Ovary (tissue), 9 donors: ENCODE measurements around the gene HS1BP3. TPM values are rescaled to one million over a fixed set of nuclear protein-coding genes. Genes with fewer than 3 reads are reported as not detected.
A peak's percentile ranks its signal among the peaks of the same experiment; 100 is the strongest.

Source experiments
- DNase-seq, 5 donors: peaks; one replicate each; pipeline ENCODE4 v3.0.0-alpha.2; 2019 to 2020
- H3K27ac ChIP-seq, 2 donors: fragments of 200-600 bp; one replicate each; pipeline versions ENCODE4 v1.5.1 to v1.8.0; 2019 to 2022
- H3K27me3 ChIP-seq: fragments of 200-600 bp; one replicate; pipeline ENCODE4 v1.8.0; 2022
- H3K36me3 ChIP-seq: fragments of 200-600 bp; sonication (generic); one replicate; pipeline ENCODE4 v1.5.1; 2019
- H3K4me1 ChIP-seq: one replicate; pipeline ENCODE4 v1.8.1; 2013; ENCODE audit warnings: mild to moderate bottlenecking, moderate library complexity; ENCODE audit not compliant: insufficient read depth
- H3K4me3 ChIP-seq: fragments of 200-600 bp; sonication (generic); one replicate; pipeline ENCODE4 v1.5.1; 2017
- H3K9me3 ChIP-seq, 2 donors: fragments of 200-600 bp in 1 of 2; sonication (generic) in 1 of 2; one replicate each; pipeline versions ENCODE4 v1.5.1 to v1.8.1; 2013 to 2019; ENCODE audit warnings: mild to moderate bottlenecking in 1 of 2, moderate library complexity in 1 of 2
- EP300 ChIP-seq: sonication (generic); formaldehyde crosslinking; IDR thresholded peaks from one replicate; pipeline ENCODE4 v1.6.1; 2017; ENCODE audit warnings: antibody characterized with exemption
- POLR2A ChIP-seq: fragments of 450-650 bp; IDR thresholded peaks from one replicate; pipeline ENCODE4 v1.6.1; 2017; ENCODE audit warnings: antibody characterized with exemption, mild to moderate bottlenecking, moderate library complexity
- WGBS, 3 donors: extraction: QIAGEN DNeasy Blood & Tissue Kit in 1 of 3; methylation state at CpG; one replicate each; pipeline versions ENCODE4 v1.1.5 to v1.1.7; 2013 to 2017; 5-methylcytosine and 5-hydroxymethylcytosine counted together
- intact Hi-C, 4 donors: fragments of 100-400 bp; cut with DNase I; formaldehyde crosslinking; loops; one replicate each; pipeline versions ENCODE4 v1.11.0 to v1.15.1; 2022 to 2023
- polyA plus RNA-seq, 2 donors: library from polyadenylated mRNA; stranded (reverse); fragments of 200-250 nt in 1 of 2; fragments of 350-450 nt in 1 of 2; fragmentation: Illumina TruSeq in 1 of 2; extraction: RNeasy Lipid Tissue Mini Kit (QIAGEN cat#74804) in 1 of 2; gene quantifications; one replicate each; pipeline ENCODE4 v1.2.3, GENCODE V29; 2013 to 2014
- total RNA-seq, 7 donors: library from RNA; depleted of rRNA in 2 of 7; stranded (reverse); fragments of >200 nt in 2 of 7; fragmentation: NEBNext Ultra II Directional in 3 of 7; extraction: Animal tissue kit (Norgen Biotek cat#: 25700) in 3 of 7; gene quantifications; one replicate each; pipeline versions ENCODE4 v1.1.0 to v1.2.4, GENCODE V29; 2016 to 2023
- TF ChIP-seq, protein P1 (sequence below), 3 donors: fragments of 450-650 bp in 2 of 3; fragments of 200-600 bp in 1 of 3; IDR thresholded peaks; one replicate each; pipeline versions ENCODE4 v1.5.1 to v1.8.0; 2016 to 2022; ENCODE audit warnings: antibody characterized with exemption in 3 of 3, mild to moderate bottlenecking in 1 of 3
- donor health status: DM: no; HTN: no; CAD: no; lungs with moderate emphysema.
- donor health status: DM: no; HTN: no; CAD: no.
- donor health status: Bipolar disorder and iron deficiency.
- donor health status: DM: yes; HTN: yes; CAD: no.
- donor health status: DM: no; HTN: no; CAD: no.
- donor health status: DM: yes; HTN: yes; CAD: no.

HS1BP3 gene
- total and polyA plus RNA-seq, 9 donors, result 12.0 to 24.4 (median 22.2) TPM

DNA sequence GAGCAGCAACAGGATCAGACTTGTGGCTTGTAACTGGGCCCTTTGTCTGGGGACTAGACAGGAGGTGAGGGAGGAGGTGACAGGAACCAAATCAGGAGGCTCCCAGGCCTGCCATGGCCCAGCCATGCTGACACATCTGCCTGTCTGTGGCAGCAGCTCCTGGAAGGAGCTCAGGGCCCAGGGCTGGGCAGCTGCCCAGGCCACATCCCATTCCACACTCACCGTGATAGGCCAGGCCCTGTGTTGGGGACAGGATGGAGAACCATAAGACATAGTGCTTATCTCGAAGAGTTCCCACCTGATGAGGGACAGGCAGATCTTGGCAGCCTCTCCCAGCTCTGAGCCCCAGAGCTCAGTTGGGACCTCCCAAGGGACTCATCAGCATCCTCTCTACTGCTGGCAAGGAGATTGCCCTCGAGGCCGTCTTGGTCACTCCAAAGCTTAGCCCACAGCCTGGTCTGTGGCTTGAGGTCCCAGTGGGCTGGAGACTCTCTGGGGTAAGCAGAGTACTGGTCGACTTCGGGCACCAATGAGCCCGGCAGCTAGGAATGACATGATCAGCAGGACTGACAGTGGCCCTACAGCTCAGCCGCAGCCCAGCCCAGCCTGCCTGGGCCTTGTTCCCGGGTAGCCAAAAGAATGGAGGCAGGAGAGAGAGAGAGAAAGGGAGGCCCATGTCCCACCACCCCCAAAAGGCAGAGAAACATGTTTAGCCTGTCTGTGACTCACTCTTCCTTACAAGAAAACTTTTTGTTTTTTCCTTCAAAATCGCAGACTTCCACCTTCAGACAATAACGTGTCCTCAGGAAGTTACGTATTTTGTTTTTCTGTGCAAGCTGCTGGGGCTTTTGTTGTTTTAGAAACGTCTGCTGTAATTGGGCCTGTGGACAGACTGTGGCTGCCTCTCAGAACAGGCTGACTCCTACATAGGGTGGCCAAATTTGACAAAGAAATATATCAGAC, 82.1 kb downstream of the HS1BP3 start:
- Histone ChIP-seq H3K9me3 (no peaks in the 10 kb centered on the region), H3K36me3 (no peaks in the 10 kb centered on the region), H3K4me1 (peaks cover 6% of the 10 kb centered on the region), H3K27ac (peak overlapping the region in 1 of 2 donors; percentile 21), H3K4me3 (no peak overlapping the region), H3K27me3 (no peaks in the 10 kb centered on the region)
- intact Hi-C loops, result no loop called here
- DNase-seq, result peak in 1 of 5 donors; percentile 28
- TF ChIP-seq POLR2A (no peak), EP300 (no peak)
- TF ChIP-seq, protein P1, sequence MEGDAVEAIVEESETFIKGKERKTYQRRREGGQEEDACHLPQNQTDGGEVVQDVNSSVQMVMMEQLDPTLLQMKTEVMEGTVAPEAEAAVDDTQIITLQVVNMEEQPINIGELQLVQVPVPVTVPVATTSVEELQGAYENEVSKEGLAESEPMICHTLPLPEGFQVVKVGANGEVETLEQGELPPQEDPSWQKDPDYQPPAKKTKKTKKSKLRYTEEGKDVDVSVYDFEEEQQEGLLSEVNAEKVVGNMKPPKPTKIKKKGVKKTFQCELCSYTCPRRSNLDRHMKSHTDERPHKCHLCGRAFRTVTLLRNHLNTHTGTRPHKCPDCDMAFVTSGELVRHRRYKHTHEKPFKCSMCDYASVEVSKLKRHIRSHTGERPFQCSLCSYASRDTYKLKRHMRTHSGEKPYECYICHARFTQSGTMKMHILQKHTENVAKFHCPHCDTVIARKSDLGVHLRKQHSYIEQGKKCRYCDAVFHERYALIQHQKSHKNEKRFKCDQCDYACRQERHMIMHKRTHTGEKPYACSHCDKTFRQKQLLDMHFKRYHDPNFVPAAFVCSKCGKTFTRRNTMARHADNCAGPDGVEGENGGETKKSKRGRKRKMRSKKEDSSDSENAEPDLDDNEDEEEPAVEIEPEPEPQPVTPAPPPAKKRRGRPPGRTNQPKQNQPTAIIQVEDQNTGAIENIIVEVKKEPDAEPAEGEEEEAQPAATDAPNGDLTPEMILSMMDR (IDR thresholded peaks at IDR 0.05), result no peak
- WGBS, 3 donors, result 62 to 79% (median 69%) methylated on average over 13 of the region's 13 CpGs

- Histone ChIP-seq H3K27me3 (no peaks in the 10 kb centered on the region), H3K36me3 (no peaks in the 10 kb centered on the region), H3K27ac (no peak overlapping the region), H3K4me3 (no peak overlapping the region), H3K4me1 (no peaks in the 10 kb centered on the region), H3K9me3 (no peaks in the 10 kb centered on the region)
- no peak for DNase-seq
- intact Hi-C loops, result no loop called here
- 73 to 75% (median 74%) methylated on average over 2 of the region's 2 CpGs for WGBS, 3 donors
- TF ChIP-seq EP300, result no peak
- TF ChIP-seq POLR2A, result no peak
- TF ChIP-seq, protein P1 (IDR thresholded peaks at IDR 0.05), result no peak
These were observed 83.0 kb downstream of the HS1BP3 start for GRCh38 chr2:20567926-20568179.

Other genes with a start within 250 kb of the HS1BP3 start
- gene RHOB, start 204.0 kb downstream of the HS1BP3 start, total RNA-seq, result 1,000 to 10,000 TPM in 2 of 7 donors, 100 to 1,000 TPM in 5; 315 to 1,363 (median 467) TPM
- gene RHOB, start 204.0 kb downstream of the HS1BP3 start, polyA plus RNA-seq, result 100 to 1,000 TPM; 200 to 275 TPM
- gene GDF7, start 16.0 kb upstream of the HS1BP3 start, total RNA-seq, result 1 to 10 TPM in 1 of 7 donors, under 1 TPM in 6; 0.11 to 1.7 (median 0.48) TPM
- under 1 TPM; 0.21 to 0.83 TPM for gene GDF7, start 16.0 kb upstream of the HS1BP3 start, polyA plus RNA-seq
- 10 to 100 TPM in 4 of 7 donors, 1 to 10 TPM in 3; 4.0 to 16.5 (median 11.0) TPM for gene LDAH, start 172.0 kb upstream of the HS1BP3 start, total RNA-seq
- gene LDAH, start 172.0 kb upstream of the HS1BP3 start, polyA plus RNA-seq, result 10 to 100 TPM in 1 of 2 donors, 1 to 10 TPM in 1; 6.3 to 21.0 TPM